HS-5 (cell line): ENCODE measurements around the gene EZH1.

Source experiments
- DNase-seq: peaks from one replicate; pipeline ENCODE4 v3.0.0-alpha.2; 2012; ENCODE audit warnings: low read depth

Gene EZH1

GRCh38 chr17:42744806-42745617 is at the start of gene EZH1:
EZH1 (minus strand) TSS chr17:42745040; CDS start chr17:42728941, 16,099 bp downstream.
- peak; percentile 52 for DNase-seq

GRCh38 chr17:42792545-42792944 is 47.7 kb upstream of the EZH1 start:
- no peak for DNase-seq

GRCh38 chr17:42791948-42792347 is 47.1 kb upstream of the EZH1 start:
- DNase-seq: no peak

- no peak for DNase-seq
Measured at GRCh38 chr17:42787266-42787665, 42.4 kb upstream of the EZH1 start.

- no peak for DNase-seq
Measured at GRCh38 chr17:42784811-42785592, 40.2 kb upstream of the EZH1 start.

- DNase-seq: no peak
Measured at GRCh38 chr17:42784409-42784808, 39.6 kb upstream of the EZH1 start.

- no peak for DNase-seq
Measured at GRCh38 chr17:42783791-42784138, 38.9 kb upstream of the EZH1 start.

GRCh38 chr17:42783062-42783790 is 38.4 kb upstream of the EZH1 start:
- DNase-seq: peak; percentile 76

GRCh38 chr17:42782166-42783061 is 37.6 kb upstream of the EZH1 start:
- no peak for DNase-seq

- DNase-seq: no peak
Measured at GRCh38 chr17:42781639-42782165, 36.9 kb upstream of the EZH1 start.

GRCh38 chr17:42780851-42781638 is 36.2 kb upstream of the EZH1 start:
- no peak for DNase-seq

- DNase-seq: no peak
Measured at GRCh38 chr17:42779936-42780850, 35.4 kb upstream of the EZH1 start, which contains the start of gene WNK4. WNK4 (plus strand) TSS chr17:42780610; CDS start chr17:42780699, 89 bp downstream.

GRCh38 chr17:42779304-42779935 is 34.6 kb upstream of the EZH1 start:
- no peak for DNase-seq

- DNase-seq: no peak
Measured at GRCh38 chr17:42778570-42778969, 33.7 kb upstream of the EZH1 start.

GRCh38 chr17:42775534-42776098 is 30.8 kb upstream of the EZH1 start:
- no peak for DNase-seq

- peak; percentile 58 for DNase-seq
Measured at GRCh38 chr17:42774066-42774745, 29.4 kb upstream of the EZH1 start.

GRCh38 chr17:42773290-42774035 is 28.6 kb upstream of the EZH1 start, which contains the start of gene VPS25:
VPS25 (plus strand) TSS chr17:42773449; CDS start chr17:42773476, 27 bp downstream.
- peak; percentile 56 for DNase-seq
